K562 (cell line): ENCODE results near the gene CDADC1. TPM values are rescaled to one million over a fixed set of nuclear protein-coding genes. Genes with fewer than 3 reads are reported as not detected.

Experiments used
- CHD4 ChIP-seq: fragments of 200-600 bp; sonication (generic); IDR thresholded peaks from 3 replicates; pipeline ENCODE4 v1.6.1; 2012; ENCODE audit warnings: low read depth, mild to moderate bottlenecking, mixed read lengths, low read length, inconsistent platforms; ENCODE audit not compliant: insufficient read depth, insufficient replicate concordance, poor library complexity, severe bottlenecking
- GABPB2 ChIP-seq: fragments of 250-450 bp; sonication (Bioruptor Pico); conservative IDR thresholded peaks from 2 replicates; pipeline ENCODE4 v1.5.1; 2021; ENCODE audit warnings: mild to moderate bottlenecking
- LARP7 ChIP-seq: fragments of 450-650 bp; IDR thresholded peaks from 2 replicates; pipeline ENCODE4 v1.6.1; 2016
- RHOXF2B ChIP-seq: fragments of 250-450 bp; sonication (Bioruptor Pico); conservative IDR thresholded peaks from 2 replicates; pipeline ENCODE4 v1.5.1; 2021
- SP2 ChIP-seq: IDR thresholded peaks from 2 replicates; pipeline ENCODE4 v1.6.1; 2011; ENCODE audit warnings: mild to moderate bottlenecking, low read depth, low read length, moderate library complexity; ENCODE audit not compliant: poor library complexity, severe bottlenecking; ENCODE audit errors: extremely low read depth
- SREBF2 ChIP-seq: sonication (generic); formaldehyde crosslinking; IDR thresholded peaks from 2 replicates; pipeline ENCODE4 v1.4.0; 2020; ENCODE audit warnings: mild to moderate bottlenecking, missing genetic modification reagents
- TRIM28 ChIP-seq: fragments of 450-650 bp; IDR thresholded peaks from 2 replicates; pipeline ENCODE4 v1.6.1; 2017
- ZBTB26 ChIP-seq: fragments of 450-650 bp; formaldehyde crosslinking; IDR thresholded peaks from 2 replicates; pipeline ENCODE4 v1.4.0; 2022; ENCODE audit warnings: missing genetic modification characterization
- ZFPM2 ChIP-seq: fragments of 250-450 bp; sonication (Bioruptor Pico); IDR thresholded peaks from 2 replicates; pipeline ENCODE4 v1.5.1; 2022; ENCODE audit warnings: mild to moderate bottlenecking
- ZNF239 ChIP-seq: fragments of 250-450 bp; sonication (Bioruptor Pico); IDR thresholded peaks from 2 replicates; pipeline ENCODE4 v1.4.0; 2020; ENCODE audit warnings: mild to moderate bottlenecking
- ZNF57 ChIP-seq: fragments of 450-650 bp; formaldehyde crosslinking; IDR thresholded peaks from 2 replicates; pipeline ENCODE4 v1.4.0; 2020; ENCODE audit warnings: mild to moderate bottlenecking, moderate library complexity
- polyA plus RNA-seq, 8 experiments: library from polyadenylated mRNA; depleted of rRNA in 4 of 8; stranded (reverse) in 5 of 8; unstranded in 3 of 8; fragments of >200 nt; fragmentation: Nextera tagmentation in 2 of 8; fragmentation: Illumina TruSeq in 1 of 8; extraction: Ambion mirVana in 2 of 8; extraction: Trizol in 1 of 8; gene quantifications; 2 replicates each; pipeline versions ENCODE4 v1.2.1 to v1.2.3, GENCODE V29; 2011 to 2014; ENCODE audit warnings: inconsistent platforms in 1 of 8, missing spikeins in 1 of 8
- total RNA-seq, 7 experiments: library from RNA; depleted of rRNA in 6 of 7; stranded (reverse); fragments of >200 nt in 6 of 7; fragmentation: Illumina TruSeq in 2 of 7; extraction: Trizol in 2 of 7; gene quantifications; 2 replicates each; pipeline versions ENCODE4 v1.2.1 to v1.2.3, GENCODE V29; 2011 to 2021; ENCODE audit warnings: low replicate concordance in 1 of 7
- TF ChIP-seq, protein P1 (sequence below): fragments of 450-650 bp; IDR thresholded peaks from 2 replicates; pipeline ENCODE4 v1.6.1; 2017; ENCODE audit warnings: antibody characterized with exemption, mild to moderate bottlenecking
- TF ChIP-seq, protein P2 (sequence below): fragments of 450-650 bp; IDR thresholded peaks from 2 replicates; pipeline ENCODE4 v1.7.0; 2016; ENCODE audit warnings: borderline replicate concordance
- TF ChIP-seq, protein P3 (sequence below): fragments of 450-650 bp; formaldehyde crosslinking; IDR thresholded peaks from 2 replicates; pipeline ENCODE4 v1.4.0; 2020; ENCODE audit warnings: mild to moderate bottlenecking, moderate library complexity

CDADC1 gene
- total and polyA plus RNA-seq, 9 of the 15 experiments (the other 6 are each of a cell fraction or from before 2014, with no cell fraction given): 4.1 to 11.8 (median 6.3) TPM

GRCh38 chr13:49220036-49220855 is 27.5 kb upstream of the CDADC1 start, which contains the start of gene MLNR (continued):
- TF ChIP-seq, protein P1, sequence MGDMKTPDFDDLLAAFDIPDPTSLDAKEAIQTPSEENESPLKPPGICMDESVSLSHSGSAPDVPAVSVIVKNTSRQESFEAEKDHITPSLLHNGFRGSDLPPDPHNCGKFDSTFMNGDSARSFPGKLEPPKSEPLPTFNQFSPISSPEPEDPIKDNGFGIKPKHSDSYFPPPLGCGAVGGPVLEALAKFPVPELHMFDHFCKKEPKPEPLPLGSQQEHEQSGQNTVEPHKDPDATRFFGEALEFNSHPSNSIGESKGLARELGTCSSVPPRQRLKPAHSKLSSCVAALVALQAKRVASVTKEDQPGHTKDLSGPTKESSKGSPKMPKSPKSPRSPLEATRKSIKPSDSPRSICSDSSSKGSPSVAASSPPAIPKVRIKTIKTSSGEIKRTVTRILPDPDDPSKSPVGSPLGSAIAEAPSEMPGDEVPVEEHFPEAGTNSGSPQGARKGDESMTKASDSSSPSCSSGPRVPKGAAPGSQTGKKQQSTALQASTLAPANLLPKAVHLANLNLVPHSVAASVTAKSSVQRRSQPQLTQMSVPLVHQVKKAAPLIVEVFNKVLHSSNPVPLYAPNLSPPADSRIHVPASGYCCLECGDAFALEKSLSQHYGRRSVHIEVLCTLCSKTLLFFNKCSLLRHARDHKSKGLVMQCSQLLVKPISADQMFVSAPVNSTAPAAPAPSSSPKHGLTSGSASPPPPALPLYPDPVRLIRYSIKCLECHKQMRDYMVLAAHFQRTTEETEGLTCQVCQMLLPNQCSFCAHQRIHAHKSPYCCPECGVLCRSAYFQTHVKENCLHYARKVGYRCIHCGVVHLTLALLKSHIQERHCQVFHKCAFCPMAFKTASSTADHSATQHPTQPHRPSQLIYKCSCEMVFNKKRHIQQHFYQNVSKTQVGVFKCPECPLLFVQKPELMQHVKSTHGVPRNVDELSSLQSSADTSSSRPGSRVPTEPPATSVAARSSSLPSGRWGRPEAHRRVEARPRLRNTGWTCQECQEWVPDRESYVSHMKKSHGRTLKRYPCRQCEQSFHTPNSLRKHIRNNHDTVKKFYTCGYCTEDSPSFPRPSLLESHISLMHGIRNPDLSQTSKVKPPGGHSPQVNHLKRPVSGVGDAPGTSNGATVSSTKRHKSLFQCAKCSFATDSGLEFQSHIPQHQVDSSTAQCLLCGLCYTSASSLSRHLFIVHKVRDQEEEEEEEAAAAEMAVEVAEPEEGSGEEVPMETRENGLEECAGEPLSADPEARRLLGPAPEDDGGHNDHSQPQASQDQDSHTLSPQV: no peak
- TF ChIP-seq LARP7 (no peak), ZFPM2 (CRISPR knock-in tag) (no peak), ZNF239 (CRISPR knock-in tag) (no peak), ZBTB26 (no peak), RHOXF2B (CRISPR knock-in tag) (no peak), SREBF2 (no peak), SP2 (no peak), ZNF57 (no peak), GABPB2 (CRISPR knock-in tag) (no peak), TRIM28 (no peak), CHD4 (no peak)
- TF ChIP-seq, protein P2, sequence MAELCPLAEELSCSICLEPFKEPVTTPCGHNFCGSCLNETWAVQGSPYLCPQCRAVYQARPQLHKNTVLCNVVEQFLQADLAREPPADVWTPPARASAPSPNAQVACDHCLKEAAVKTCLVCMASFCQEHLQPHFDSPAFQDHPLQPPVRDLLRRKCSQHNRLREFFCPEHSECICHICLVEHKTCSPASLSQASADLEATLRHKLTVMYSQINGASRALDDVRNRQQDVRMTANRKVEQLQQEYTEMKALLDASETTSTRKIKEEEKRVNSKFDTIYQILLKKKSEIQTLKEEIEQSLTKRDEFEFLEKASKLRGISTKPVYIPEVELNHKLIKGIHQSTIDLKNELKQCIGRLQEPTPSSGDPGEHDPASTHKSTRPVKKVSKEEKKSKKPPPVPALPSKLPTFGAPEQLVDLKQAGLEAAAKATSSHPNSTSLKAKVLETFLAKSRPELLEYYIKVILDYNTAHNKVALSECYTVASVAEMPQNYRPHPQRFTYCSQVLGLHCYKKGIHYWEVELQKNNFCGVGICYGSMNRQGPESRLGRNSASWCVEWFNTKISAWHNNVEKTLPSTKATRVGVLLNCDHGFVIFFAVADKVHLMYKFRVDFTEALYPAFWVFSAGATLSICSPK: no peak
- TF ChIP-seq, protein P3, sequence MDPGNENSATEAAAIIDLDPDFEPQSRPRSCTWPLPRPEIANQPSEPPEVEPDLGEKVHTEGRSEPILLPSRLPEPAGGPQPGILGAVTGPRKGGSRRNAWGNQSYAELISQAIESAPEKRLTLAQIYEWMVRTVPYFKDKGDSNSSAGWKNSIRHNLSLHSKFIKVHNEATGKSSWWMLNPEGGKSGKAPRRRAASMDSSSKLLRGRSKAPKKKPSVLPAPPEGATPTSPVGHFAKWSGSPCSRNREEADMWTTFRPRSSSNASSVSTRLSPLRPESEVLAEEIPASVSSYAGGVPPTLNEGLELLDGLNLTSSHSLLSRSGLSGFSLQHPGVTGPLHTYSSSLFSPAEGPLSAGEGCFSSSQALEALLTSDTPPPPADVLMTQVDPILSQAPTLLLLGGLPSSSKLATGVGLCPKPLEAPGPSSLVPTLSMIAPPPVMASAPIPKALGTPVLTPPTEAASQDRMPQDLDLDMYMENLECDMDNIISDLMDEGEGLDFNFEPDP (CRISPR knock-in tag): no peak
